T47D (cell line): ENCODE measurements around the gene PRKAR2A.
A peak's percentile ranks its signal among the peaks of the same experiment; 100 is the strongest.
"Not testable (repeated sequence)": the region's sequence is repeated elsewhere in the genome, so short reads cannot be mapped to it uniquely, and the experiment has no call there.

Source experiments
- DNase-seq, 2 experiments: peaks; one replicate each; pipeline versions ENCODE4 v3.0.0 to v3.0.0-alpha.2; 2011 to 2012; ENCODE audit warnings: low read depth in 1 of 2, low spot score in 1 of 2
- JUND ChIP-seq: IDR thresholded peaks from 2 replicates; pipeline ENCODE4 v1.6.1; 2012; ENCODE audit warnings: low read depth
- in situ Hi-C: cut with HindIII; loops from 2 replicates; pipeline ENCODE4 v1.10.0; 2016; ENCODE audit warnings: low sequenced_read_pairs, low pct_unique_long_range_greater_than_20kb

Gene PRKAR2A

DNA sequence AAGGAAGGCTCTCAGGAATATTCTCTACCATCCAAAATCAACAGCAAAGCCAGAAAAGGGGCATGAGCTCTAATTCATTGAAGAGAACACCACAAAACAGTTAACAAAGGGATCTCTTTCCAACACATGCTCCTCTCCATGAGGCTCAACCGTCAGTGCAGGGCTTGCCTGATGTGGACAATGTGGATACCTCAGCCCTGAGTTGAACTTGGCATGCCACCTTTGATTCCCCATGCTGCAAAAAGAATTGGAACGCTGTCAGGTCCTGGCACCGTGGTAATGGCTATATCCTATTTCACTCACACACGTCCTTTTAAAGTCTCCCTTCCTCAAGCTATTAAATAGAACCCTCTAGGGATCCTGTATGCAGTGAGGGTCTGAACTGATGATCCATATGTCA lies 100.0 kb downstream of the PRKAR2A start:
- in situ Hi-C loops, result no loop called here
- no peak for TF ChIP-seq JUND
- DNase-seq, result no peak

DNA sequence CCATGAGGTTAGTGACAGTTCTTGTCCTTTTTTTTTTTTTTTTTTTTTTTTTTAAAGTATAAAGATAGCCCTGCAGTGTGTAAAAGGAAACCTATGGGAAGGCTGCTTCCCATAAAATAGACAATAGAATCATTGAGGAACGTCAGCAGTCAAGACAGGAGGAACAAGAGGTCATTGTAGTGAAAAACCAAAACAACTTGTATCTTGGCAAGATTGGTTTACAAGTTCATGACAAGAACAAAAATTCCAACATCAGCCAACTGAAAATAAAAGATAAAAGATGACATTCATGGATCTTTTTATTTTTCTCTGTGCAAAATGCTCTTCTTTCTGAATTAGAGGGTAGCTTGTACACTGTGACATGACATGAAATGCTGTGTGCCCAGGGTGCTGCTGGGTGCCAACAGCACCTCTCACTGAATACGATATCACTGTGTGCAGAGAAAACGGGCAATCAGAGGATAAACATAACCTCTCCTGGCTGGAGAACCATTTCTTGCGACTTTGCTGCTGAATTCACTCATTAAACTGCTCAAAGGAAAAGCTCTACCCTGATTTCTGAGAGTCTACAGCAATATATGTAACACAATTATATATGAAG lies 100.6 kb downstream of the PRKAR2A start:
- TF ChIP-seq JUND, result no peak
- in situ Hi-C loops, result no loop called here
- no peak for DNase-seq

DNA sequence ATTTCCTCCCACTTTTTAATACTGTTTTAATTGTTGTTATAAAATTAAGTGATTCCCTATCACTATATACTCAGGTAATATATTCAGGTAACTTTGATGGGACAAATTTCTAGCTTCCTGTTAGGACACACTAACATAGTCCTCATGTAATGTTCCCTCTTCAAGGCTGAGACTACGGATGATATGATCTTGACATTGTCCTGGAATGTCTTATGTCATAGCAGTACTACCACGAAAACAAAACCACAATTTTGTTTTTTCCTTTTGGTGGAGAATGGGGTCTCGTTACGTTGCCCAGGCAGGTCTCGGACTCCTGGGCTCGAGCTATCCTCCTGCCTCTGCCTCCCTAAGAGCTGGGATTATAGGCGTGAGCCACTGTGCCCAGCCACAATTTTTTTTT lies 103.9 kb downstream of the PRKAR2A start:
- in situ Hi-C loops, result no loop called here
- DNase-seq, result peak in 1 of 2 experiments; percentile 15
- no peak for TF ChIP-seq JUND

DNA sequence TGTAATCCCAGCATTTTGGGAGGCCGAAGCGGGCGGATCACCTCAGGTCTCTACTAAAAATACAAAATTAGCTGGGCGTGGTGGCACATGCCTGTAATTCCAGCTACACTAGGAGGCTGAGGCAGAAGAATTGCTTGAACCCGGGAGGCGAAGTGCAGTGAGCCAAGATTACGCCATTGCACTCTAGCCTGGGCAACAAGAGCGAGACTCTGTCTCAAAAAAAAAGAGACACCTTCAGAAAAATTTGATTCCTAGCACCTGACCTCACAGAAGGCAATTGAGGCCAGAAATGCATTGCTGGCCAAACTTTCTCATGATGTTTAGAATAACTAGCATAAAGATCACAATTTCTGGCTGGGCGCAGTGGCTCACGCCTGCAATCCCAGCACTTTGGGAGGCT lies 106.4 kb downstream of the PRKAR2A start:
- DNase-seq, in situ Hi-C loops: not testable (repeated sequence)

DNA sequence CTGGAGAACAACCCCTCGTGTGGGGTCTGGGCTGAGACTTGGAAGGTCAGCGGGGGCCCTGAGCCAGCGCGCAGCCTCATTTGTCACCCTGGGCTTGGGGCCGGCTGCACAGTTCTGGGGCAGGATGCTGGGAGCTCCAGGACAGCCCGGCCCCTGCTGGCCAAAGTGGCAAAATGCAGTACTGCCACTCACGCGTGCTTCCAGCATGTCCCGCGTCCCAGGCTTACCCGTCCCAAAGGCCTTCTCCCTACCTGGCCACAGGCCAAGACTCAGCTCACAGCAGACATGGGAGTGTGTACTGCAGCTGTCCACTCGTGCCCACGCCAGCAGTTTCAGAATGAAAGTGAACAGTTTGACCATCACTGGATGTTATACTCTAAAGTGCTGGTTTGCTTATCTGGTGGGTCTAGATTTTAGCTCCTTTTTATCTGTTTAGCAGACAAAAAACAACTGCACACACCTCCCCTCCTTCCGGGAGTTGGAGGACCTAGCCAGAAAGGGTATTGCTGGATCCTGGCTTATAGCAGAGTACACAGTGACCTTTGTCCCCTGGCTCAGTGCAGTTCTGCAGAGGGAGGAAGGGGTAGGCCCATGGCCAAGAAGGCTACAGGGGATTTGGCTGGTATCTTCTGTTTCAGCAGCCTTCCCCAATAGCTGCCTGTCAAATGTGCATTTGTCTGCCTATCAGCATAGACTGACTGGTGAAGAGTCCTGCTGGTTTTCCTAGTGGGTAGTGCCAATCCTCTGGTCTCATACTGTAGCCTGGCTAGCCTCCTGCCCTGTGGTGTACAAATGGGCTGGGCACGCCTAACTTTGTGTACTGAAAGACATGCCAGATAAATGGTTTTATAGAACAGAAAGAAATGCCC lies 107.5 kb downstream of the PRKAR2A start:
- DNase-seq, result peak; percentile 73 to 82
- no peak for TF ChIP-seq JUND
- in situ Hi-C loops, result no loop called here

DNA sequence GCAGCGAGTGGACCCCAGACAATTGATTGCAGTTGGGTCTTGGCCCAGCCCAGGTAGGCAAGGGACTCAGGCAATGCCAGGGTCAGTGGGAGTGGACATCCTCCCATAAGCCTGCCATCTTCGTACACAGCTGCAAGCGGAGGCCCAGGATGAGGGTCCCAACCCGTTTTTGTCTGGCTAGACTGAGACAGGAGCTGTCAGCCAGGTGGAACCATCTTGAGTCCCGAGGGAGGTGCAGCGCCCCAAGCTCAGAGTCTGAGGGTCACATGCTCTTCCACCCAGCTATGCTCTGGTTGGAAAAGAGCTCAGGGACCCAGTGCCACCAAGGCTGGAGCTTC lies 108.1 kb downstream of the PRKAR2A start:
- in situ Hi-C loops, result no loop called here
- DNase-seq, result no peak
- no peak for TF ChIP-seq JUND

DNA sequence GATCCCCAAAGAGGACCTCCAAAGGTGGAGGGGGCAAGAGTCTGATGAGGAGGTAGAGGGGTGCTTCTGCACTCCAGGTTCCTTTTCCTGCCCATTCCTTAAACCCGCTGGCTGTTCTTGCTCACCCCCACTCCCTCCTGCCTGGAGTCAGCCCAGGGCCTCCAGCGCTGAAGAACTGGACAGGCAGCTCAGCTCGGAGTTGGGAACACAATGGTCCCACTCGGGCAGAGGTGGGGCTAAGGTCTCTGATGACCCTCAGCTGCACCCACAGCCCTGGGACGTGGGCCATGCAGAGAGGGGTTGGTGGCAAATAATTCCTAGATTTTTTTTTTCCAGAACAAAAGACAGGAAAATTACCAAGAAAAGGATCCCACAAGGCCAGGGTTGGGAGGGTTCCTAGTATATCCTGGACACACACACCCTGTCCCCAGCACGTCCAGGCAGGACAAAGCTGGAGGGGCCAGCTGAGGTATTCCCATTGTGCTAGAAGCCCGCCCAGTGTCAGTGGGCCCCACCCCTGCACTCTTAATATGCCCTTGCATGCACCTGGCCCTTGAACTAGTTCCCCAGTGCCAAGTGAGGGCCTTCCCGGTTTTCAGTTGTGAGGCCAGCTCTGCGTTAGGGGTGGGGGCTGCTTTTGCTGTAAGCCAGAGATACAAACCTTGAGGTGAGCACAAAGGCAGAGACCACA lies 108.6 kb downstream of the PRKAR2A start:
- in situ Hi-C loops, result no loop called here
- no peak for DNase-seq
- no peak for TF ChIP-seq JUND

DNA sequence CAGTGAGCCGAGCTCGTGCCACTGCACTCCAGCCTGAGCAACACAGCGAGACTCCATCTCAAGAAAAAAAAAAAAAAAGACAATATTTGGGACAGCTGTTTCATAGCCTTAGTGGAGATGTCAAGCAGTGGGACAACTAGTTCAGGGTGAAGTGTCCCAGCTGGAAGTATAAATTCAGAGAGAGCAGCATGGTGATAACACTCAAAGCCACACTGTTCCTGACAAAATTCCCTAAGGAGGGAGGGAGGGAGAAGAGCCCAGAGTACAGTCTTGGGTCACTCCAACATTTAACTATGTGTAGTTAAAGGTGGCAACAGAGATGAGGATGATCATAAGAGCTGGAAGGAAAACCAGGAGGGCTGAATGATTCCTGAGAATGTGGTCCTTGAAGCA lies 109.5 kb downstream of the PRKAR2A start:
- in situ Hi-C loops, result no loop called here
- TF ChIP-seq JUND, result no peak
- no peak for DNase-seq

DNA sequence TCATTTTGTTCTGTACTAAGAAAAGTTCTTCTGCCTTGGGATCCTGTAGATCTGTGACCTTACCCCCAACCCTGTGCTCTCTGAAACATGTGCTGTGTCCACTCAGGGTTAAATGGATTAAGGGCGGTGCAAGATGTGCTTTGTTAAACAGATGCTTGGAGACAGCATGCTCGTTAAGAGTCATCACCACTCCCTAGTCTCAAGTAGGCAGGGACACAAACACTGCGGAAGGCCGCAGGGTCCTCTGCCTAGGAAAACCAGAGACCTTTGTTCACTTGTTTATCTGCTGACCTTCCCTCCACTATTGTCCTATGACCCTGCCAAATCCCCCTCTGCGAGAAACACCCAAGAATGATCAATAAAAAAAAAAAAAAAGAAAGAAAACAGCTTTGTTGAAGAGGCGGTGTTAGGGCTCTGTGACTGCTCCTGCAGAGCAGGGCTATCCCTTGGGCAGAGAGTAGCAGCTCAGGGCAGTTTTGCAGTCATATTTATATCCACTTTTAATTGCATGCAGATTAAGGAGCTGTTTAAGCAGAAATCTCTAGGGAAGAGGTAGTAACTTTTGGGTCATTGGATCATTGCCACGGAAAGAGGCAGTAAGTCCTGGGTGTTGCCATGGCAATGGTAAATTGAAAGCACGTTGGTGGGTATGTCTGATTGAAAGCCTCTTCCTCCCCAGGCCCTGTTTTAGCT lies 112.5 kb downstream of the PRKAR2A start:
- in situ Hi-C loops, DNase-seq: not testable (repeated sequence)

DNA sequence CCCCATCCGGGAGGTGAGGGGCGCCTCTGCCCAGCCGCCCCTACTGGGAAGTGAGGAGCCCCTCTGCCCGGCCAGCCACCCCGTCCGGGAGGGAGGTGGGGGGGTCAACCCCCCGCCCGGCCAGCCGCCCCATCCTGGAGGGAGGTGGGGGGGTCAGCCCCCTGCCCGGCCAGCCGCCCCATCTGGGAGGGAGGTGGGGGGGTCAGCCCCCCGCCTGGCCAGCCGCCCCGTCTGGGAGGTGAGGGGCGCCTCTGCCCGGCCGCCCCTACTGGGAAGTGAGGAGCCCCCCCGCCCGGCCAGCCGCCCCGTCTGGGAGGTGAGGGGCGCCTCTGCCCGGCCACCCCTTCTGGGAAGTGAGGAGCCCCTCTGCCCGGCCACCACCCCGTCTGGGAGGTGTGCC lies 113.1 kb downstream of the PRKAR2A start:
- DNase-seq, in situ Hi-C loops: not testable (repeated sequence)

DNA sequence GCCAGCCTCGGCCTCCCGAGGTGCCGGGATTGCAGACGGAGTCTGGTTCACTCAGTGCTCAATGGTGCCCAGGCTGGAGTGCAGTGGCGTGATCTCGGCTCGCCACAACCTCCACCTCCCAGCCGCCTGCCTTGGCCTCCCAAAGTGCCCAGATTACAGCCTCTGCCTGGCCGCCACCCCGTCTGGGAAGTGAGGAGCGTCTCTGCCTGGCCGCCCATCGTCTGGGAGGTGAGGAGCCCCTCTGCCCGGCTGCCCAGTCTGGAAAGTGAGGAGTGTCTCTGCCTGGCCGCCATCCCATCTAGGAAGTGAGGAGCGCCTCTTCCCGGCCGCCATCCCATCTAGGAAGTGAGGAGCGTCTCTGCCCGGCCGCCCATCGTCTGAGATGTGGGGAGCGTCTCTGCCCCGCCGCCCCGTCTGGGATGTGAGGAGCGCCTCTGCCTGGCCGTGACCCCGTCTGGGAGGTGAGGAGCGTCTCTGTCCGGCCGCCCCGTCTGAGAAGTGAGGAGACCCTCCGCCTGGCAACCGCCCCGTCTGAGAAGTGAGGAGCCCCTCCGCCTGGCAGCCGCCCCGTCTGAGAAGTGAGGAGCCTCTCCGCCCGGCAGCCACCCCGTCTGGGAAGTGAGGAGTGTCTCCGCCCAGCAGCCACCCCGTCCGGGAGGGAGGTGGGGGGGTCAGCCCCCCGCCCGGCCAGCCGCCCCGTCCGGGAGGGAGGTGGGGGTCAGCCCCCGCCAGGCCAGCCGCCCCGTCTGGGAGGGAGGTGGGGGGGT lies 113.7 kb downstream of the PRKAR2A start:
- not testable (repeated sequence) for DNase-seq

DNA sequence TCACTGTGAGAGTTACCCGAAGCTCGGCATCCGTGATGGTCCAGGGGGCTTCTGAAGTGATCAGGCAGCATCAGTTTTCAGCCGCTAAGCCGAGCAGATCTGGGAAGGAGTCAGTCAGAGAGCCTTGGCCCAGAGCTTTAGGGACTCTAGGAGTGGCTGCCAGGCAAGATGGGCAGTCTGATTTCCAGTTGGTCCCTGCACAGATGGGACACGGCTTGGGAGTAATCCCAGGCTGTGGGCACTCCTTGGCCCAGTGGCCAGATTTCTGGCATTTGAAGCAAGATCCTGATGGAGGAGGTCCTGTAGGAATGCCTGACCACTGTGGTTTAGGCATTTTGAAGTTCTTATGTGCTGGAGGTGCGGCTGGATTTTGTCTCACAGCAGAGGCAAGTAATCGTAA lies 120.2 kb downstream of the PRKAR2A start:
- DNase-seq, result no peak
- in situ Hi-C loops, result no loop called here
- TF ChIP-seq JUND, result no peak

More for the DNA sequence above, 113.7 kb downstream of the PRKAR2A start:
- in situ Hi-C loops, result not testable (repeated sequence)

DNA sequence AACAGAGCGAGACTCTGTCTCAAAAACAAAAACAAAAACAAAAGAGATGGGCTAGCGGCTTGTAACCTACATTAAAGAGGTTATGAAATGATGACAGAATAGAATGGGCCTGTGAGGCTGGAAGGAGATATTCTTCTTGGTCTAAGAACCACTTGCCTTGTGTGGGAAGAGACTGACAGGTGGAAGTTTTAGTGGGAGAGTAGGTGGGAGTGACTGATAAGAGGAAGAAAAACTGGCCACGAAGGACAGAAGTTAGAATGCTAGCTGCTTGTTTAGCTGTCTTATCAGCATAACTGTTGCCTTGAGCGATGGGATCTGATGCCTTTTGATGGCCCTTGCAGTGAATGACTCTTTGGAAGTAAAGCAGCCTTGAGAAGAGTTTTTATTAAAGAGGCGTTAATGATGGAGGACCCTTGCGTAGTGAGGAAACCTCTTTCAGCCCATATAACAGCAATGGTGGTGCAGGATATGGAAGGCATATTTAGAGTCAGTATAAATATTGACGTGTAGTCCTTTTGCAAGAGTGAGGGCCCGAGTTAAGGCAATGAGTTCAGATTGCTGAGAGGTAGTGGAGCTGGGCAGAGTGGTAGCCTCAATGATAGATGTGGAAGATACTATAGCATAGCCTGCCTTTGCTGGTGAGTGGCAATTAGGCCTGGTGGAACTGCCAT lies 122.4 kb downstream of the PRKAR2A start:
- DNase-seq, in situ Hi-C loops: not testable (repeated sequence)
